GM18499 (cell line): ENCODE results near the gene ARID3C.

Experiments used
- ATAC-seq: cut with Tn5 transposase; IDR thresholded peaks from one replicate; pipeline ENCODE4 v1.9.1; 2021; ENCODE audit warnings: moderate number of reproducible peaks; ENCODE audit not compliant: insufficient read depth, unreplicated experiment

ARID3C gene

GRCh38 chr9:34579808-34580163, 49.1 kb downstream of the ARID3C start:
- no peak for ATAC-seq

GRCh38 chr9:34579104-34579807, 49.6 kb downstream of the ARID3C start:
- no peak for ATAC-seq

GRCh38 chr9:34578241-34579103, 50.4 kb downstream of the ARID3C start:
- ATAC-seq: no peak

- ATAC-seq: no peak
Observed at GRCh38 chr9:34577400-34578240, 51.2 kb downstream of the ARID3C start.

GRCh38 chr9:34576597-34577399, 52.1 kb downstream of the ARID3C start:
- no peak for ATAC-seq

GRCh38 chr9:34575862-34576596, 52.8 kb downstream of the ARID3C start:
- ATAC-seq: no peak

GRCh38 chr9:34575241-34575640, 53.6 kb downstream of the ARID3C start:
- no peak for ATAC-seq

GRCh38 chr9:34574571-34574970, 54.3 kb downstream of the ARID3C start:
- ATAC-seq: no peak

- no peak for ATAC-seq
Observed at GRCh38 chr9:34573599-34574325, 55.1 kb downstream of the ARID3C start.

GRCh38 chr9:34572628-34573027, 56.2 kb downstream of the ARID3C start:
- ATAC-seq: no peak

- no peak for ATAC-seq
Observed at GRCh38 chr9:34572092-34572491, 56.8 kb downstream of the ARID3C start.

GRCh38 chr9:34571481-34571810, 57.4 kb downstream of the ARID3C start:
- no peak for ATAC-seq
